ENCODE measurements around the gene SV2C.
"Not testable (repeated sequence)": the region's sequence is repeated elsewhere in the genome, so short reads cannot be mapped to it uniquely, and the experiment has no call there.

SV2C gene

GRCh38 chr5:76082772-76083554, at the start of gene SV2C:
SV2C (plus strand) TSS chr5:76083383; CDS start chr5:76131751, 48,368 bp downstream.
- ATAC-seq = peak; percentile 72
- no peak for TF ChIP-seq TCF4 (CRISPR knock-in tag; IDR thresholded peaks at IDR 0.05; ENCODE audit: borderline replicate concordance)
- TF ChIP-seq ZFP30 (CRISPR knock-in tag; IDR thresholded peaks at IDR 0.05) = no peak
- no peak for TF ChIP-seq OSR1 (CRISPR knock-in tag; IDR thresholded peaks at IDR 0.05)
- no peak for TF ChIP-seq GLIS3 (CRISPR knock-in tag; IDR thresholded peaks at IDR 0.05)
- no peak for TF ChIP-seq PATZ1 (CRISPR knock-in tag; IDR thresholded peaks at IDR 0.05; ENCODE audit: borderline replicate concordance)
- no peak for TF ChIP-seq ZC3H10 (CRISPR knock-in tag; IDR thresholded peaks at IDR 0.05)
- TF ChIP-seq ZFP3 (CRISPR knock-in tag; IDR thresholded peaks at IDR 0.05) = no peak

GRCh38 chr5:76037736-76038151, 45.4 kb upstream of the SV2C start:
- ATAC-seq = not testable (repeated sequence)

GRCh38 chr5:76038212-76038611, 45.0 kb upstream of the SV2C start:
- no peak for TF ChIP-seq CSDC2 (CRISPR knock-in tag; IDR thresholded peaks at IDR 0.05)
- no peak for TF ChIP-seq PPARA (CRISPR knock-in tag; IDR thresholded peaks at IDR 0.05; ENCODE audit: borderline replicate concordance)
- TF ChIP-seq BACH2 (CRISPR knock-in tag; IDR thresholded peaks at IDR 0.05; ENCODE audit: borderline replicate concordance) = no peak
- TF ChIP-seq PATZ1 (CRISPR knock-in tag; IDR thresholded peaks at IDR 0.05; ENCODE audit: borderline replicate concordance) = no peak
- no peak for TF ChIP-seq SNAI2 (CRISPR knock-in tag; IDR thresholded peaks at IDR 0.05)
- TF ChIP-seq ISL1 (CRISPR knock-in tag; IDR thresholded peaks at IDR 0.05) = no peak
- no peak for TF ChIP-seq ARNTL (CRISPR knock-in tag; IDR thresholded peaks at IDR 0.05; ENCODE audit: borderline replicate concordance, low read depth)
- no peak for TF ChIP-seq ZC3H10 (CRISPR knock-in tag; IDR thresholded peaks at IDR 0.05)
- no peak for ATAC-seq

- no peak for ATAC-seq
- no peak for TF ChIP-seq ZNF8 (CRISPR knock-in tag; IDR thresholded peaks at IDR 0.05)
- no peak for TF ChIP-seq TSHZ2 (CRISPR knock-in tag; IDR thresholded peaks at IDR 0.05)
- no peak for TF ChIP-seq CSRNP3 (CRISPR knock-in tag; IDR thresholded peaks at IDR 0.05)
- no peak for TF ChIP-seq ZNF565 (CRISPR knock-in tag; conservative IDR thresholded peaks at IDR 0.05; ENCODE audit: low read depth)
- TF ChIP-seq CSDC2 (CRISPR knock-in tag; IDR thresholded peaks at IDR 0.05) = no peak
- TF ChIP-seq SNAI2 (CRISPR knock-in tag; IDR thresholded peaks at IDR 0.05) = no peak
- no peak for TF ChIP-seq ZFP30 (CRISPR knock-in tag; IDR thresholded peaks at IDR 0.05)
- no peak for TF ChIP-seq GLIS3 (CRISPR knock-in tag; IDR thresholded peaks at IDR 0.05)
Observed at GRCh38 chr5:76040806-76041205, 42.4 kb upstream of the SV2C start.

- ATAC-seq = no peak
- no peak for TF ChIP-seq PATZ1 (CRISPR knock-in tag; IDR thresholded peaks at IDR 0.05; ENCODE audit: borderline replicate concordance)
- no peak for TF ChIP-seq ZFP3 (CRISPR knock-in tag; IDR thresholded peaks at IDR 0.05)
- TF ChIP-seq RARB (CRISPR knock-in tag; IDR thresholded peaks at IDR 0.05) = no peak
- no peak for TF ChIP-seq SNAI2 (CRISPR knock-in tag; IDR thresholded peaks at IDR 0.05)
- no peak for TF ChIP-seq CREB5 (CRISPR knock-in tag; IDR thresholded peaks at IDR 0.05; ENCODE audit: low read depth)
- TF ChIP-seq ISL1 (CRISPR knock-in tag; IDR thresholded peaks at IDR 0.05) = no peak
- no peak for TF ChIP-seq GLIS3 (CRISPR knock-in tag; IDR thresholded peaks at IDR 0.05)
- TF ChIP-seq ZFP30 (CRISPR knock-in tag; IDR thresholded peaks at IDR 0.05) = no peak
- TF ChIP-seq ZC3H10 (CRISPR knock-in tag; IDR thresholded peaks at IDR 0.05) = no peak
- TF ChIP-seq TCF4 (CRISPR knock-in tag; IDR thresholded peaks at IDR 0.05; ENCODE audit: borderline replicate concordance) = no peak
- TF ChIP-seq CSRNP3 (CRISPR knock-in tag; IDR thresholded peaks at IDR 0.05) = no peak
- TF ChIP-seq PPARA (CRISPR knock-in tag; IDR thresholded peaks at IDR 0.05; ENCODE audit: borderline replicate concordance) = no peak
- TF ChIP-seq CSDC2 (CRISPR knock-in tag; IDR thresholded peaks at IDR 0.05) = no peak
Observed at GRCh38 chr5:76041863-76042262, 41.3 kb upstream of the SV2C start.

Measured in SK-N-SH treated with all-trans-retinoic acid at 6 μM for 48 hours (cell line).